GM12878 (cell line): Measurements from ENCODE around the gene TRIP12. TPM values are rescaled to one million over a fixed set of nuclear protein-coding genes. Genes with fewer than 3 reads are reported as not detected.

Source experiments
- ATF7 ChIP-seq: fragments of 450-650 bp; IDR thresholded peaks from 2 replicates; pipeline ENCODE4 v1.6.1; 2016; ENCODE audit warnings: low read depth, mild to moderate bottlenecking
- BRCA1 ChIP-seq: IDR thresholded peaks from 2 replicates; pipeline ENCODE4 v1.6.1; 2011; ENCODE audit warnings: low read depth, low read length, improper control_type of control experiment
- CEBPB ChIP-seq, 2 experiments: fragments of 150-350 bp in 1 of 2; IDR thresholded peaks; 2 replicates each; pipeline ENCODE4 v1.6.1; 2012 to 2014; ENCODE audit warnings: low read depth in 2 of 2, low read length in 2 of 2, borderline replicate concordance in 1 of 2, inconsistent platforms in 1 of 2
- IKZF2 ChIP-seq, 2 experiments: fragments of 450-650 bp; IDR thresholded peaks; 2 replicates each; pipeline ENCODE4 v1.6.1; 2017; ENCODE audit warnings: mild to moderate bottlenecking in 2 of 2, moderate library complexity in 2 of 2
- JUNB ChIP-seq: IDR thresholded peaks from 2 replicates; pipeline ENCODE4 v1.6.1; 2016; ENCODE audit warnings: antibody characterized with exemption, mild to moderate bottlenecking
- KAT2A ChIP-seq: conservative IDR thresholded peaks from 2 replicates; pipeline ENCODE4 v1.6.1; 2011; ENCODE audit warnings: low read depth, low read length; ENCODE audit not compliant: control insufficient read depth
- KDM1A ChIP-seq: fragments of 200-600 bp; sonication (generic); IDR thresholded peaks from 2 replicates; pipeline ENCODE4 v1.6.1; 2016; ENCODE audit warnings: borderline replicate concordance
- LARP7 ChIP-seq: fragments of 450-650 bp; IDR thresholded peaks from 2 replicates; pipeline ENCODE4 v1.6.1; 2017; ENCODE audit warnings: mild to moderate bottlenecking
- MTA2 ChIP-seq: fragments of 450-650 bp; IDR thresholded peaks from 2 replicates; pipeline ENCODE4 v1.6.1; 2016; ENCODE audit warnings: low read depth, mild to moderate bottlenecking, moderate library complexity
- POLR2A ChIP-seq: IDR thresholded peaks from 2 replicates; pipeline ENCODE4 v1.6.1; 2011; ENCODE audit warnings: low read depth, mild to moderate bottlenecking, low read length
- POLR2AphosphoS5 ChIP-seq: IDR thresholded peaks from 2 replicates; pipeline ENCODE4 v1.6.1; 2011; ENCODE audit warnings: mild to moderate bottlenecking, low read length, inconsistent platforms
- SPI1 ChIP-seq: IDR thresholded peaks from 2 replicates; pipeline ENCODE4 v1.6.1; 2011; ENCODE audit warnings: low read depth, mild to moderate bottlenecking, low read length, moderate library complexity, borderline replicate concordance; ENCODE audit not compliant: insufficient read depth
- TARDBP ChIP-seq: IDR thresholded peaks from 2 replicates; pipeline ENCODE4 v1.6.1; 2016; ENCODE audit warnings: borderline replicate concordance
- ZNF24 ChIP-seq: fragments of 450-650 bp; IDR thresholded peaks from 2 replicates; pipeline ENCODE4 v1.6.1; 2017; ENCODE audit warnings: antibody characterized with exemption, mild to moderate bottlenecking
- ZSCAN29 ChIP-seq: fragments of 450-650 bp; IDR thresholded peaks from 2 replicates; pipeline ENCODE4 v1.6.1; 2017; ENCODE audit warnings: mild to moderate bottlenecking, moderate library complexity
- polyA plus RNA-seq, 11 experiments: library from polyadenylated mRNA; depleted of rRNA in 4 of 11; unstranded in 6 of 11; stranded (reverse) in 5 of 11; fragments of >200 nt; fragmentation: Nextera tagmentation in 4 of 11; fragmentation: Illumina TruSeq in 1 of 11; extraction: Ambion mirVana in 4 of 11; extraction: Trizol in 1 of 11; gene quantifications; 1 replicate in 1 of 11; 2 replicates in 10 of 11; pipeline versions ENCODE4 v1.2.1 to v1.2.3, GENCODE V29; 2011 to 2016; ENCODE audit warnings: inconsistent platforms in 2 of 11, missing spikeins in 2 of 11, low read depth in 1 of 11
- total RNA-seq, 4 experiments: library from RNA; depleted of rRNA in 3 of 4; stranded (reverse); fragments of >200 nt in 3 of 4; fragmentation: Illumina TruSeq in 1 of 4; extraction: Trizol in 1 of 4; gene quantifications; 2 replicates each; pipeline versions ENCODE4 v1.2.1 to v1.2.3, GENCODE V29; 2013 to 2021
- TF ChIP-seq, protein P1 (sequence below): fragments of 450-650 bp; IDR thresholded peaks from 2 replicates; pipeline ENCODE4 v1.6.1; 2016; ENCODE audit warnings: mild to moderate bottlenecking
- TF ChIP-seq, protein P2 (sequence below): fragments of 450-650 bp; IDR thresholded peaks from 2 replicates; pipeline ENCODE4 v1.6.1; 2017; ENCODE audit warnings: antibody characterized with exemption, mild to moderate bottlenecking, moderate library complexity
- TF ChIP-seq, protein P3 (sequence below): fragments of 450-650 bp; IDR thresholded peaks from 2 replicates; pipeline ENCODE4 v1.6.1; 2017; ENCODE audit warnings: mild to moderate bottlenecking, moderate library complexity
- TF ChIP-seq, protein P4 (sequence below): IDR thresholded peaks from 2 replicates; pipeline ENCODE4 v1.6.1; 2011; ENCODE audit warnings: low read depth, mild to moderate bottlenecking, low read length, moderate library complexity, borderline replicate concordance; ENCODE audit errors: extremely low read depth

The TRIP12 gene
- total and polyA plus RNA-seq, 10 of the 15 experiments (the other 5 are each of a cell fraction or from before 2014, with no cell fraction given), result 23.1 to 207 (median 97.0) TPM

DNA sequence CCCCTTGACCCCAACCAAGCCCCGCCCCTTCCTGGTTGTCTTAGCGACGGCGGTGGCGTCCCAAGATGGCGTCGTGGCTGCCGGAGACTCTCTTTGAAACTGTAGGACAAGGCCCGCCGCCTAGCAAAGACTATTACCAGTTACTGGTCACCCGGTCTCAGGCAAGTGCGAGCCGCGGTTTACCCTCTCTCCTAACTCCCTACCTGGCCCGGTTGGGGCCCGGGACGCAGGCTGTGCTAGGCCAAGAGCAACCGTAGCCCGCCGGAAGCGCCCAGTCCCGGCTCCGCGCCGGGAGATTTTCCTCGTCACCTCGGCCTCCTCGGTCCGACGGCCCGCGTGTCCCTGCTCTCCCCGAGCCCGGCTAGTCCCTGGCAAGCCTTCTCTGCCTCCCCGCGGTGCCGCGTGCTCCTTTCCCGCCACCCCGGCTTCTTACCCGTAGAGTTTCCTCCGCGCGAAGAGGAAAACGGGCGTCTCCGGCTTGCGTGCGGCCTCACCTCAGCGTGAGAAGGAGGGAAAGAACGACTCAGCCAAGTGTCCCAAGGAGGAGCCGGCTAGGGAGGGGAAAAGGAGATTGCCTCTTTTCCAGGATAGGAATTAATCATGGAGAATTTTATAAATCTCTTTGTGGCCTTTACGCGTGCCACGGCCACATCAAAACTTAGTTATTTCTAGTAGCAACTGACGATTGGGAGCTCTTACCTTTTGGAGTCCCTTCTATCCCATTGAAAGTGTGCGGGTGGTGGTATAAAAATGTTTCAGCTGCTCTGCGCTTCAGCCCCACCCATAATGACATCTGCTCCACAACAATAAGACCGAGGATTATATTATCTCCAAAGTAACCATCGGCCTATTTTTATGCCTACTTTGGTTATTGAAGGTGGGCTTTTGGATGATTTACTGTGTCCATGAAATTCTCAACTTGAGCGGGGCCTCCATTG is 909 bp upstream of the TRIP12 start, which contains the start of gene FBXO36 (continued):
- TF ChIP-seq IKZF2 (IDR thresholded peaks at IDR 0.05), result no peak
- TF ChIP-seq SPI1, result no peak
- no peak for TF ChIP-seq ATF7
- TF ChIP-seq MTA2, result 0 out of 2 replicates have a peak, but pooled peaks have one; percentile 8
- TF ChIP-seq, protein P1, sequence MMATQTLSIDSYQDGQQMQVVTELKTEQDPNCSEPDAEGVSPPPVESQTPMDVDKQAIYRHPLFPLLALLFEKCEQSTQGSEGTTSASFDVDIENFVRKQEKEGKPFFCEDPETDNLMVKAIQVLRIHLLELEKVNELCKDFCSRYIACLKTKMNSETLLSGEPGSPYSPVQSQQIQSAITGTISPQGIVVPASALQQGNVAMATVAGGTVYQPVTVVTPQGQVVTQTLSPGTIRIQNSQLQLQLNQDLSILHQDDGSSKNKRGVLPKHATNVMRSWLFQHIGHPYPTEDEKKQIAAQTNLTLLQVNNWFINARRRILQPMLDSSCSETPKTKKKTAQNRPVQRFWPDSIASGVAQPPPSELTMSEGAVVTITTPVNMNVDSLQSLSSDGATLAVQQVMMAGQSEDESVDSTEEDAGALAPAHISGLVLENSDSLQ, result no peak
- no peak for TF ChIP-seq CEBPB (IDR thresholded peaks at IDR 0.05; ENCODE audit: borderline replicate concordance in 1 of 2, low read depth in 2 of 2, low read length in 2 of 2)
- TF ChIP-seq, protein P2, sequence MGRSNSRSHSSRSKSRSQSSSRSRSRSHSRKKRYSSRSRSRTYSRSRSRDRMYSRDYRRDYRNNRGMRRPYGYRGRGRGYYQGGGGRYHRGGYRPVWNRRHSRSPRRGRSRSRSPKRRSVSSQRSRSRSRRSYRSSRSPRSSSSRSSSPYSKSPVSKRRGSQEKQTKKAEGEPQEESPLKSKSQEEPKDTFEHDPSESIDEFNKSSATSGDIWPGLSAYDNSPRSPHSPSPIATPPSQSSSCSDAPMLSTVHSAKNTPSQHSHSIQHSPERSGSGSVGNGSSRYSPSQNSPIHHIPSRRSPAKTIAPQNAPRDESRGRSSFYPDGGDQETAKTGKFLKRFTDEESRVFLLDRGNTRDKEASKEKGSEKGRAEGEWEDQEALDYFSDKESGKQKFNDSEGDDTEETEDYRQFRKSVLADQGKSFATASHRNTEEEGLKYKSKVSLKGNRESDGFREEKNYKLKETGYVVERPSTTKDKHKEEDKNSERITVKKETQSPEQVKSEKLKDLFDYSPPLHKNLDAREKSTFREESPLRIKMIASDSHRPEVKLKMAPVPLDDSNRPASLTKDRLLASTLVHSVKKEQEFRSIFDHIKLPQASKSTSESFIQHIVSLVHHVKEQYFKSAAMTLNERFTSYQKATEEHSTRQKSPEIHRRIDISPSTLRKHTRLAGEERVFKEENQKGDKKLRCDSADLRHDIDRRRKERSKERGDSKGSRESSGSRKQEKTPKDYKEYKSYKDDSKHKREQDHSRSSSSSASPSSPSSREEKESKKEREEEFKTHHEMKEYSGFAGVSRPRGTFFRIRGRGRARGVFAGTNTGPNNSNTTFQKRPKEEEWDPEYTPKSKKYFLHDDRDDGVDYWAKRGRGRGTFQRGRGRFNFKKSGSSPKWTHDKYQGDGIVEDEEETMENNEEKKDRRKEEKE, result no peak
- no peak for TF ChIP-seq ZSCAN29
- TF ChIP-seq, protein P3, sequence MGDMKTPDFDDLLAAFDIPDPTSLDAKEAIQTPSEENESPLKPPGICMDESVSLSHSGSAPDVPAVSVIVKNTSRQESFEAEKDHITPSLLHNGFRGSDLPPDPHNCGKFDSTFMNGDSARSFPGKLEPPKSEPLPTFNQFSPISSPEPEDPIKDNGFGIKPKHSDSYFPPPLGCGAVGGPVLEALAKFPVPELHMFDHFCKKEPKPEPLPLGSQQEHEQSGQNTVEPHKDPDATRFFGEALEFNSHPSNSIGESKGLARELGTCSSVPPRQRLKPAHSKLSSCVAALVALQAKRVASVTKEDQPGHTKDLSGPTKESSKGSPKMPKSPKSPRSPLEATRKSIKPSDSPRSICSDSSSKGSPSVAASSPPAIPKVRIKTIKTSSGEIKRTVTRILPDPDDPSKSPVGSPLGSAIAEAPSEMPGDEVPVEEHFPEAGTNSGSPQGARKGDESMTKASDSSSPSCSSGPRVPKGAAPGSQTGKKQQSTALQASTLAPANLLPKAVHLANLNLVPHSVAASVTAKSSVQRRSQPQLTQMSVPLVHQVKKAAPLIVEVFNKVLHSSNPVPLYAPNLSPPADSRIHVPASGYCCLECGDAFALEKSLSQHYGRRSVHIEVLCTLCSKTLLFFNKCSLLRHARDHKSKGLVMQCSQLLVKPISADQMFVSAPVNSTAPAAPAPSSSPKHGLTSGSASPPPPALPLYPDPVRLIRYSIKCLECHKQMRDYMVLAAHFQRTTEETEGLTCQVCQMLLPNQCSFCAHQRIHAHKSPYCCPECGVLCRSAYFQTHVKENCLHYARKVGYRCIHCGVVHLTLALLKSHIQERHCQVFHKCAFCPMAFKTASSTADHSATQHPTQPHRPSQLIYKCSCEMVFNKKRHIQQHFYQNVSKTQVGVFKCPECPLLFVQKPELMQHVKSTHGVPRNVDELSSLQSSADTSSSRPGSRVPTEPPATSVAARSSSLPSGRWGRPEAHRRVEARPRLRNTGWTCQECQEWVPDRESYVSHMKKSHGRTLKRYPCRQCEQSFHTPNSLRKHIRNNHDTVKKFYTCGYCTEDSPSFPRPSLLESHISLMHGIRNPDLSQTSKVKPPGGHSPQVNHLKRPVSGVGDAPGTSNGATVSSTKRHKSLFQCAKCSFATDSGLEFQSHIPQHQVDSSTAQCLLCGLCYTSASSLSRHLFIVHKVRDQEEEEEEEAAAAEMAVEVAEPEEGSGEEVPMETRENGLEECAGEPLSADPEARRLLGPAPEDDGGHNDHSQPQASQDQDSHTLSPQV, result no peak
- no peak for TF ChIP-seq POLR2A
- TF ChIP-seq KDM1A, result no peak
- peak; percentile 28 for TF ChIP-seq LARP7
- no peak for TF ChIP-seq ZNF24
- TF ChIP-seq KAT2A, result no peak
- no peak for TF ChIP-seq JUNB
- TF ChIP-seq, protein P4, sequence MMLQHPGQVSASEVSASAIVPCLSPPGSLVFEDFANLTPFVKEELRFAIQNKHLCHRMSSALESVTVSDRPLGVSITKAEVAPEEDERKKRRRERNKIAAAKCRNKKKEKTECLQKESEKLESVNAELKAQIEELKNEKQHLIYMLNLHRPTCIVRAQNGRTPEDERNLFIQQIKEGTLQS, result no peak
- no peak for TF ChIP-seq POLR2AphosphoS5
- no peak for TF ChIP-seq TARDBP
- TF ChIP-seq BRCA1, result no peak
